K562 (cell line): ENCODE measurements around the gene NDUFA5. TPM values are rescaled to one million over a fixed set of nuclear protein-coding genes. Genes with fewer than 3 reads are reported as not detected.

ENCODE experiments used
- ARID2 ChIP-seq: fragments of 450-650 bp; IDR thresholded peaks from 2 replicates; pipeline ENCODE4 v1.6.1; 2017; ENCODE audit warnings: antibody characterized with exemption, mild to moderate bottlenecking
- CBX8 ChIP-seq: fragments of 200-600 bp; sonication (generic); IDR thresholded peaks from 2 replicates; pipeline ENCODE4 v1.6.1; 2012; ENCODE audit warnings: borderline replicate concordance, mixed run types, low read depth, mild to moderate bottlenecking, moderate library complexity, mixed read lengths, low read length, control low read depth, inconsistent platforms; ENCODE audit not compliant: poor library complexity, severe bottlenecking; ENCODE audit errors: extremely low read depth
- MAFK ChIP-seq: IDR thresholded peaks from 2 replicates; pipeline ENCODE4 v1.6.1; 2011; ENCODE audit warnings: low read length, improper control_type of control experiment
- MBD2 ChIP-seq: sonication (generic); IDR thresholded peaks from 2 replicates; pipeline ENCODE4 v1.6.1; 2016; ENCODE audit warnings: low read depth, borderline replicate concordance
- PATZ1 ChIP-seq: fragments of 250-450 bp; sonication (Bioruptor Pico); IDR thresholded peaks from 2 replicates; pipeline ENCODE4 v1.5.0; 2020; ENCODE audit warnings: mild to moderate bottlenecking, borderline replicate concordance
- POLR2H ChIP-seq: IDR thresholded peaks from 2 replicates; pipeline ENCODE4 v1.6.1; 2016; ENCODE audit warnings: missing genetic modification characterization, low read depth, mild to moderate bottlenecking, control low read depth, missing compliant biosample characterization, moderate library complexity
- SAFB2 ChIP-seq: fragments of 200-400 bp; formaldehyde crosslinking; IDR thresholded peaks from 2 replicates; pipeline ENCODE4 v1.6.1; 2018; ENCODE audit warnings: borderline replicate concordance, low read length, low read depth, moderate library complexity; ENCODE audit not compliant: severe bottlenecking
- TAF9B ChIP-seq: fragments of 450-650 bp; IDR thresholded peaks from 2 replicates; pipeline ENCODE4 v1.6.1; 2018; ENCODE audit warnings: mild to moderate bottlenecking; ENCODE audit not compliant: partially characterized antibody
- TBP ChIP-seq: optimal IDR thresholded peaks from 2 replicates; pipeline ENCODE3; 2011; ENCODE audit warnings: low read depth, low read length, improper control_type of control experiment
- THAP12 ChIP-seq: fragments of 250-450 bp; sonication (Bioruptor Pico); IDR thresholded peaks from 2 replicates; pipeline ENCODE4 v1.9.0; 2021; ENCODE audit warnings: mild to moderate bottlenecking, inconsistent platforms
- TOE1 ChIP-seq, 2 experiments: fragments of 450-650 bp in 1 of 2; sonication (generic) in 1 of 2; formaldehyde crosslinking in 1 of 2; IDR thresholded peaks; 2 replicates each; pipeline versions ENCODE4 v1.7.1 to v1.8.0; 2016 to 2022; ENCODE audit warnings: borderline replicate concordance in 2 of 2, mild to moderate bottlenecking in 2 of 2, antibody characterized with exemption in 1 of 2, inconsistent platforms in 1 of 2, low read depth in 1 of 2, missing genetic modification reagents in 1 of 2, moderate library complexity in 1 of 2
- ZBTB40 ChIP-seq, 2 experiments: fragments of 450-650 bp in 1 of 2; sonication (generic) in 1 of 2; formaldehyde crosslinking in 1 of 2; IDR thresholded peaks; 2 replicates each; pipeline versions ENCODE4 v1.7.1 to v1.9.0; 2016 to 2022; ENCODE audit warnings: inconsistent platforms in 1 of 2, mild to moderate bottlenecking in 1 of 2, missing genetic modification reagents in 1 of 2
- ZNF324 ChIP-seq: fragments of 250-450 bp; sonication (Bioruptor Pico); IDR thresholded peaks from 2 replicates; pipeline ENCODE4 v1.4.0; 2020; ENCODE audit warnings: mild to moderate bottlenecking
- polyA plus RNA-seq, 8 experiments: library from polyadenylated mRNA; depleted of rRNA in 4 of 8; stranded (reverse) in 5 of 8; unstranded in 3 of 8; fragments of >200 nt; fragmentation: Nextera tagmentation in 2 of 8; fragmentation: Illumina TruSeq in 1 of 8; extraction: Ambion mirVana in 2 of 8; extraction: Trizol in 1 of 8; gene quantifications; 2 replicates each; pipeline versions ENCODE4 v1.2.1 to v1.2.3, GENCODE V29; 2011 to 2014; ENCODE audit warnings: inconsistent platforms in 1 of 8, missing spikeins in 1 of 8
- total RNA-seq, 7 experiments: library from RNA; depleted of rRNA in 6 of 7; stranded (reverse); fragments of >200 nt in 6 of 7; fragmentation: Illumina TruSeq in 2 of 7; extraction: Trizol in 2 of 7; gene quantifications; 2 replicates each; pipeline versions ENCODE4 v1.2.1 to v1.2.3, GENCODE V29; 2011 to 2021; ENCODE audit warnings: low replicate concordance in 1 of 7

Gene NDUFA5
- total and polyA plus RNA-seq, 9 of the 15 experiments (the other 6 are each of a cell fraction or from before 2014, with no cell fraction given) = 155 to 677 (median 269) TPM

GRCh38 chr7:123538189-123538714 is 19.4 kb downstream of the NDUFA5 start (continued):
- TF ChIP-seq ZBTB40 (IDR thresholded peaks at IDR 0.05) (no peak), ZBTB40 (CRISPR knock-in tag; IDR thresholded peaks at IDR 0.05) (no peak), PATZ1 (CRISPR knock-in tag) (no peak), CBX8 (no peak), TAF9B (peak; percentile 71), THAP12 (CRISPR knock-in tag) (no peak), MAFK (peak; percentile 84), TBP (no peak), ZNF324 (CRISPR knock-in tag) (no peak), ARID2 (no peak), TOE1 (IDR thresholded peaks at IDR 0.05; ENCODE audit: borderline replicate concordance) (no peak), TOE1 (CRISPR knock-in tag; IDR thresholded peaks at IDR 0.05; ENCODE audit: borderline replicate concordance, low read depth) (no peak), SAFB2 (no peak), POLR2H (no peak; the same call in 1 of the 2 replicates), MBD2 (no peak; the same call in 1 of the 2 replicates)
